HepG2 (cell line): ENCODE data around the gene BRAF. TPM values are rescaled to one million over a fixed set of nuclear protein-coding genes. Genes with fewer than 3 reads are reported as not detected.

Experiments
- ATAC-seq: fragments of 200-7000 bp; cut with Tn5 transposase; 3 replicates; pipeline ENCODE4 v1.9.1; 2020; ENCODE audit warnings: mild to moderate bottlenecking, moderate library complexity
- BruUV-seq: library from RNA; stranded (reverse); fragments of 400-500 nt; replicated peaks from 2 replicates; lab custom pipeline; 2021; lab: Mats Ljungman, UMichigan
- CTCF ChIA-PET: fragments of 300-600 bp; formaldehyde crosslinking; extraction: SDS; loops from one replicate; lab custom pipeline; 2021; ENCODE audit warnings: low total read pairs, inconsistent platforms, low intra/inter-chr PET ratio; lab: Yijun Ruan, JAX
- POLR2A ChIA-PET: fragments of 350-600 bp; sonication (Branson Sonifier 250); formaldehyde crosslinking; loops from one replicate; lab custom pipeline; 2020; ENCODE audit warnings: antibody characterized with exemption, inconsistent platforms; lab: Yijun Ruan, JAX
- DNase-seq: peaks from one replicate; pipeline ENCODE4 v3.0.0-alpha.2; 2015; ENCODE audit warnings: low spot score
- FAIRE-seq: peaks from 3 replicates; lab custom pipeline; 2011; peaks lifted over from hg19 to GRCh38; lab: Jason Lieb, UNC
- H2AFZ ChIP-seq: one replicate; pipeline ENCODE4 v1.6.1; 2011; ENCODE audit warnings: low read length, inconsistent platforms
- H3K27ac ChIP-seq: fragments of 300-600 bp; 3 replicates; pipeline ENCODE4 v1.8.0; 2011; ENCODE audit warnings: mixed run types, mild to moderate bottlenecking, mixed read lengths, low read length, inconsistent platforms; ENCODE audit not compliant: insufficient read depth; ENCODE audit errors: extremely low read length
- H3K27me3 ChIP-seq, 2 experiments: fragments of 200-600 bp in 1 of 2; 2 replicates in 1 of 2; 3 replicates in 1 of 2; pipeline versions ENCODE4 v1.6.0 to v1.8.0; 2011; ENCODE audit warnings: low read length in 2 of 2, mild to moderate bottlenecking in 2 of 2, moderate library complexity in 2 of 2, inconsistent platforms in 1 of 2; ENCODE audit not compliant: insufficient read depth in 2 of 2, control insufficient read depth in 1 of 2
- H3K36me3 ChIP-seq, 2 experiments: fragments of 200-600 bp in 1 of 2; replicated peaks in 1 of 2; 2 replicates in 1 of 2; 3 replicates in 1 of 2; pipeline versions ENCODE4 v1.5.1 to v1.8.0; 2011; ENCODE audit warnings: low read length in 2 of 2, inconsistent platforms in 1 of 2; ENCODE audit not compliant: insufficient read depth in 2 of 2, control insufficient read depth in 1 of 2
- H3K4me1 ChIP-seq: 2 replicates; pipeline ENCODE4 v1.5.1; 2012; ENCODE audit warnings: low read length, inconsistent platforms; ENCODE audit not compliant: insufficient read depth
- H3K4me2 ChIP-seq: 2 replicates; pipeline ENCODE4 v1.6.0; 2011; ENCODE audit warnings: low read depth, low read length, inconsistent platforms
- H3K4me3 ChIP-seq, 3 experiments: fragments of 200-600 bp in 1 of 3; sonication (generic), shearing (Covaris generic) in 1 of 3; replicated peaks in 1 of 3; 2 replicates each; pipeline ENCODE4 v1.5.1; 2011 to 2016; ENCODE audit warnings: low read length in 3 of 3, inconsistent platforms in 2 of 3, low read depth in 2 of 3, mild to moderate bottlenecking in 2 of 3, control low read depth in 1 of 3, mixed read lengths in 1 of 3; ENCODE audit not compliant: insufficient read depth in 1 of 3
- H3K79me2 ChIP-seq: one replicate; pipeline ENCODE4 v1.6.1; 2011; ENCODE audit warnings: low read length, inconsistent platforms; ENCODE audit not compliant: insufficient read depth
- H3K9ac ChIP-seq: 2 replicates; pipeline ENCODE4 v1.6.0; 2011; ENCODE audit warnings: mild to moderate bottlenecking, low read depth, low read length, inconsistent platforms; ENCODE audit not compliant: insufficient read depth
- H3K9me3 ChIP-seq: 2 replicates; pipeline ENCODE4 v1.5.1; 2012; ENCODE audit warnings: mild to moderate bottlenecking, low read length
- H4K20me1 ChIP-seq: 2 replicates; pipeline ENCODE4 v1.6.0; 2011; ENCODE audit warnings: inconsistent platforms, mild to moderate bottlenecking, low read length, moderate library complexity; ENCODE audit not compliant: insufficient read depth
- CBFB ChIP-seq: sonication (generic); formaldehyde crosslinking; IDR thresholded peaks from 2 replicates; pipeline ENCODE4 v1.4.0; 2020; ENCODE audit warnings: missing genetic modification reagents
- MYC ChIP-seq: sonication (generic); formaldehyde crosslinking; IDR thresholded peaks from 2 replicates; pipeline ENCODE4 v1.9.0; 2021; ENCODE audit warnings: missing genetic modification reagents, borderline replicate concordance
- NFIC ChIP-seq: IDR thresholded peaks from 2 replicates; pipeline ENCODE4 v1.6.1; 2012; ENCODE audit warnings: mild to moderate bottlenecking, low read length, inconsistent platforms
- PBX3 ChIP-seq: sonication (generic); formaldehyde crosslinking; IDR thresholded peaks from 2 replicates; pipeline ENCODE4 v1.8.1; 2023; ENCODE audit warnings: missing genetic modification reagents, inconsistent platforms, borderline replicate concordance
- ZBTB10 ChIP-seq: sonication (generic); formaldehyde crosslinking; IDR thresholded peaks from 2 replicates; pipeline ENCODE4 v1.4.0; 2020; ENCODE audit warnings: missing genetic modification reagents, borderline replicate concordance
- ZBTB14 ChIP-seq: sonication (generic); formaldehyde crosslinking; IDR thresholded peaks from 2 replicates; pipeline ENCODE4 v1.4.0; 2020; ENCODE audit warnings: missing genetic modification reagents
- ZKSCAN5 ChIP-seq: sonication (generic); formaldehyde crosslinking; IDR thresholded peaks from 2 replicates; pipeline ENCODE4 v1.5.1; 2020; ENCODE audit warnings: mild to moderate bottlenecking, missing genetic modification reagents
- ZNF124 ChIP-seq: sonication (generic); formaldehyde crosslinking; IDR thresholded peaks from 2 replicates; pipeline ENCODE4 v1.4.0; 2020; ENCODE audit warnings: missing genetic modification reagents
- ZNF564 ChIP-seq: sonication (generic); formaldehyde crosslinking; IDR thresholded peaks from 2 replicates; pipeline ENCODE4 v1.8.1; 2023; ENCODE audit warnings: mild to moderate bottlenecking, missing genetic modification reagents
- ZNF879 ChIP-seq: sonication (generic); formaldehyde crosslinking; IDR thresholded peaks from 2 replicates; pipeline ENCODE4 v1.8.1; 2023; ENCODE audit warnings: missing genetic modification reagents
- WGBS: methylation state at CpG from one replicate; pipeline ENCODE4 v1.1.6; 2017; ENCODE audit warnings: low lambda C conversion rate; 5-methylcytosine and 5-hydroxymethylcytosine counted together
- in situ Hi-C: cut with HindIII; loops from 2 replicates; pipeline ENCODE4 v1.10.0; 2017; ENCODE audit warnings: low pct_unique_long_range_greater_than_20kb; ENCODE audit not compliant: extremely low pct_ligation_motif_present
- intact Hi-C: fragments of 100-400 bp; cut with micrococcal nuclease; formaldehyde crosslinking; loops from one replicate; pipeline ENCODE4 v1.10.0; 2022; ENCODE audit not compliant: unreplicated experiment
- polyA plus RNA-seq, 8 experiments: library from polyadenylated mRNA; depleted of rRNA in 3 of 8; stranded (reverse) in 7 of 8; unstranded in 1 of 8; fragments of >200 nt; fragmentation: Illumina TruSeq in 4 of 8; extraction: Trizol in 4 of 8; gene quantifications; 2 replicates each; pipeline versions ENCODE4 v1.2.1 to v1.2.3, GENCODE V29; 2011 to 2016; ENCODE audit warnings: low read depth in 4 of 8, missing spikeins in 1 of 8, mixed read lengths in 1 of 8; ENCODE audit not compliant: insufficient read depth in 1 of 8
- total RNA-seq, 5 experiments: library from RNA; depleted of rRNA; stranded (reverse); fragments of >200 nt; fragmentation: Illumina TruSeq; extraction: Trizol; gene quantifications; 2 replicates each; pipeline ENCODE4 v1.2.3, GENCODE V29; 2016; ENCODE audit warnings: low read depth in 1 of 5

BRAF gene
- total and polyA plus RNA-seq, 2 of the 13 experiments (the other 11 are each of a cell fraction or from before 2014, with no cell fraction given): 12.5 to 13.4 TPM

- Histone ChIP-seq H3K27me3 (peaks cover 0 to 4% of the 10 kb centered on the region in 2 experiments; a peak in 1 of 5 replicates), H2AFZ (no peak overlapping the region), H4K20me1 (no peaks in the 10 kb centered on the region), H3K9me3 (no peaks in the 10 kb centered on the region), H3K4me1 (no peaks in the 10 kb centered on the region), H3K4me3 (no peak overlapping the region), H3K9ac (no peak overlapping the region), H3K79me2 (no peaks in the 10 kb centered on the region), H3K36me3 (no peaks in the 10 kb centered on the region), H3K4me2 (no peak overlapping the region), H3K27ac (no peak overlapping the region)
- in situ Hi-C loops (no loop called here), intact Hi-C loops (no loop called here)
- ATAC-seq (no peak), DNase-seq (no peak), FAIRE-seq (no peak)
- ChIA-PET CTCF (no interaction called here), POLR2A (no interaction called here)
- WGBS: 0% methylated on average over 1 of the region's 1 CpG
- TF ChIP-seq ZNF124 (CRISPR knock-in tag) (no peak), CBFB (no peak), ZNF879 (CRISPR knock-in tag) (no peak), NFIC (no peak), ZBTB10 (CRISPR knock-in tag) (no peak), ZBTB14 (CRISPR knock-in tag) (no peak), ZKSCAN5 (no peak), PBX3 (CRISPR knock-in tag) (no peak), MYC (CRISPR knock-in tag) (no peak), ZNF564 (CRISPR knock-in tag) (no peak)
- no TSS peak for BruUV-seq
Measured at GRCh38 chr7:140940898-140941297, 16.2 kb upstream of the BRAF start.
